ENCODE data around the gene USP46.

GRCh38 chr4:52635130-52635529 lies 24.0 kb downstream of the USP46 start:
- TF ChIP-seq CTCF (IDR thresholded peaks at IDR 0.05) (no peak), POLR2A (IDR thresholded peaks at IDR 0.05) (no peak)
